HepG2 (cell line): Measurements from ENCODE around the gene DUSP12. TPM values are rescaled to one million over a fixed set of nuclear protein-coding genes. Genes with fewer than 3 reads are reported as not detected.

Experiments
- ATAC-seq: fragments of 200-7000 bp; cut with Tn5 transposase; 3 replicates; pipeline ENCODE4 v1.9.1; 2020; ENCODE audit warnings: mild to moderate bottlenecking, moderate library complexity
- BruUV-seq: library from RNA; stranded (reverse); fragments of 400-500 nt; replicated peaks from 2 replicates; lab custom pipeline; 2021; lab: Mats Ljungman, UMichigan
- CTCF ChIA-PET: fragments of 300-600 bp; formaldehyde crosslinking; extraction: SDS; loops from one replicate; lab custom pipeline; 2021; ENCODE audit warnings: low total read pairs, inconsistent platforms, low intra/inter-chr PET ratio; lab: Yijun Ruan, JAX
- POLR2A ChIA-PET: fragments of 350-600 bp; sonication (Branson Sonifier 250); formaldehyde crosslinking; loops from one replicate; lab custom pipeline; 2020; ENCODE audit warnings: antibody characterized with exemption, inconsistent platforms; lab: Yijun Ruan, JAX
- DNase-seq: peaks from one replicate; pipeline ENCODE4 v3.0.0-alpha.2; 2015; ENCODE audit warnings: low spot score
- FAIRE-seq: peaks from 3 replicates; lab custom pipeline; 2011; peaks lifted over from hg19 to GRCh38; lab: Jason Lieb, UNC
- H2AFZ ChIP-seq: one replicate; pipeline ENCODE4 v1.6.1; 2011; ENCODE audit warnings: low read length, inconsistent platforms
- H3K27ac ChIP-seq: fragments of 300-600 bp; 3 replicates; pipeline ENCODE4 v1.8.0; 2011; ENCODE audit warnings: mixed run types, mild to moderate bottlenecking, mixed read lengths, low read length, inconsistent platforms; ENCODE audit not compliant: insufficient read depth; ENCODE audit errors: extremely low read length
- H3K27me3 ChIP-seq, 2 experiments: fragments of 200-600 bp in 1 of 2; 2 replicates in 1 of 2; 3 replicates in 1 of 2; pipeline versions ENCODE4 v1.6.0 to v1.8.0; 2011; ENCODE audit warnings: low read length in 2 of 2, mild to moderate bottlenecking in 2 of 2, moderate library complexity in 2 of 2, inconsistent platforms in 1 of 2; ENCODE audit not compliant: insufficient read depth in 2 of 2, control insufficient read depth in 1 of 2
- H3K36me3 ChIP-seq, 2 experiments: fragments of 200-600 bp in 1 of 2; replicated peaks in 1 of 2; 2 replicates in 1 of 2; 3 replicates in 1 of 2; pipeline versions ENCODE4 v1.5.1 to v1.8.0; 2011; ENCODE audit warnings: low read length in 2 of 2, inconsistent platforms in 1 of 2; ENCODE audit not compliant: insufficient read depth in 2 of 2, control insufficient read depth in 1 of 2
- H3K4me1 ChIP-seq: 2 replicates; pipeline ENCODE4 v1.5.1; 2012; ENCODE audit warnings: low read length, inconsistent platforms; ENCODE audit not compliant: insufficient read depth
- H3K4me2 ChIP-seq: 2 replicates; pipeline ENCODE4 v1.6.0; 2011; ENCODE audit warnings: low read depth, low read length, inconsistent platforms
- H3K4me3 ChIP-seq, 3 experiments: fragments of 200-600 bp in 1 of 3; sonication (generic), shearing (Covaris generic) in 1 of 3; replicated peaks in 1 of 3; 2 replicates each; pipeline ENCODE4 v1.5.1; 2011 to 2016; ENCODE audit warnings: low read length in 3 of 3, inconsistent platforms in 2 of 3, low read depth in 2 of 3, mild to moderate bottlenecking in 2 of 3, control low read depth in 1 of 3, mixed read lengths in 1 of 3; ENCODE audit not compliant: insufficient read depth in 1 of 3
- H3K79me2 ChIP-seq: one replicate; pipeline ENCODE4 v1.6.1; 2011; ENCODE audit warnings: low read length, inconsistent platforms; ENCODE audit not compliant: insufficient read depth
- H3K9ac ChIP-seq: 2 replicates; pipeline ENCODE4 v1.6.0; 2011; ENCODE audit warnings: mild to moderate bottlenecking, low read depth, low read length, inconsistent platforms; ENCODE audit not compliant: insufficient read depth
- H3K9me3 ChIP-seq: 2 replicates; pipeline ENCODE4 v1.5.1; 2012; ENCODE audit warnings: mild to moderate bottlenecking, low read length
- H4K20me1 ChIP-seq: 2 replicates; pipeline ENCODE4 v1.6.0; 2011; ENCODE audit warnings: inconsistent platforms, mild to moderate bottlenecking, low read length, moderate library complexity; ENCODE audit not compliant: insufficient read depth
- NFIB ChIP-seq: sonication (generic); formaldehyde crosslinking; IDR thresholded peaks from 2 replicates; pipeline ENCODE4 v1.9.0; 2021; ENCODE audit warnings: missing genetic modification reagents, mild to moderate bottlenecking, borderline replicate concordance
- PCBP2 ChIP-seq: fragments of 200-400 bp; formaldehyde crosslinking; optimal IDR thresholded peaks from 2 replicates; pipeline ENCODE3; 2018; ENCODE audit warnings: low read length, low read depth; ENCODE audit not compliant: poor library complexity, severe bottlenecking
- ZNF329 ChIP-seq: sonication (generic); formaldehyde crosslinking; IDR thresholded peaks from 2 replicates; pipeline ENCODE4 v1.9.0; 2021; ENCODE audit warnings: low read depth, mild to moderate bottlenecking, missing genetic modification reagents
- ZNF543 ChIP-seq: sonication (generic); formaldehyde crosslinking; IDR thresholded peaks from 2 replicates; pipeline ENCODE4 v1.4.0; 2020; ENCODE audit warnings: mild to moderate bottlenecking, missing genetic modification reagents
- WGBS: methylation state at CpG from one replicate; pipeline ENCODE4 v1.1.6; 2017; ENCODE audit warnings: low lambda C conversion rate; 5-methylcytosine and 5-hydroxymethylcytosine counted together
- in situ Hi-C: cut with HindIII; loops from 2 replicates; pipeline ENCODE4 v1.10.0; 2017; ENCODE audit warnings: low pct_unique_long_range_greater_than_20kb; ENCODE audit not compliant: extremely low pct_ligation_motif_present
- intact Hi-C: fragments of 100-400 bp; cut with micrococcal nuclease; formaldehyde crosslinking; loops from one replicate; pipeline ENCODE4 v1.10.0; 2022; ENCODE audit not compliant: unreplicated experiment
- polyA plus RNA-seq, 8 experiments: library from polyadenylated mRNA; depleted of rRNA in 3 of 8; stranded (reverse) in 7 of 8; unstranded in 1 of 8; fragments of >200 nt; fragmentation: Illumina TruSeq in 4 of 8; extraction: Trizol in 4 of 8; gene quantifications; 2 replicates each; pipeline versions ENCODE4 v1.2.1 to v1.2.3, GENCODE V29; 2011 to 2016; ENCODE audit warnings: low read depth in 4 of 8, missing spikeins in 1 of 8, mixed read lengths in 1 of 8; ENCODE audit not compliant: insufficient read depth in 1 of 8
- total RNA-seq, 5 experiments: library from RNA; depleted of rRNA; stranded (reverse); fragments of >200 nt; fragmentation: Illumina TruSeq; extraction: Trizol; gene quantifications; 2 replicates each; pipeline ENCODE4 v1.2.3, GENCODE V29; 2016; ENCODE audit warnings: low read depth in 1 of 5
- TF ChIP-seq, protein P1 (sequence below): fragments of 450-650 bp; IDR thresholded peaks from 2 replicates; pipeline ENCODE4 v1.6.1; 2017; ENCODE audit warnings: mild to moderate bottlenecking

The DUSP12 gene
- total and polyA plus RNA-seq, 2 of the 13 experiments (the other 11 are each of a cell fraction or from before 2014, with no cell fraction given), result 36.7 to 37.1 TPM

DNA sequence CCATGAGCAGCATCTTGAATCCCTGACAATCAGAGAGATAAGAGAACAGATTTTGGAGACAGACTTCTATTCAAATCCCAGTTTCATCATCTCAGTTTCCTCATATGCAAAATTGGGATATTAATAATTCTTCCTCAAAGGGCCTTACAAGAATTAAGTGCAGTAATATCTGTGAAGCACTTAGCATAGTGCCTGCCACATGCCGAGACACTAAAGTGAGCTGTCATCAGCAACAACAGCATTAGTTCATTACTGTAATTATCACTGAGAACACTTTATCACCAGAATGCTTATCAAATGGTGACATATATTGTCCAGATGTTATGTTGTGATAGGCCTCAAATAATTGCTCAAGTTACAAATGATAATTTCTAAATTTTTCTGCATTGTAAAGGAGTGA lies 29.2 kb upstream of the DUSP12 start:
- H3K9ac ChIP-seq, result no peak overlapping the region
- WGBS, result 65% methylated on average over 1 of the region's 1 CpG
- H3K36me3 ChIP-seq, result no peaks in the 10 kb centered on the region
- in situ Hi-C loops, result no loop called here
- no peaks in the 10 kb centered on the region for H4K20me1 ChIP-seq
- peaks cover 3 to 19% of the 10 kb centered on the region in 2 experiments; a peak in 4 of 5 replicates for H3K27me3 ChIP-seq
- H3K79me2 ChIP-seq, result no peaks in the 10 kb centered on the region
- peaks cover 1% of the 10 kb centered on the region for H3K4me1 ChIP-seq
- TF ChIP-seq, protein P1, sequence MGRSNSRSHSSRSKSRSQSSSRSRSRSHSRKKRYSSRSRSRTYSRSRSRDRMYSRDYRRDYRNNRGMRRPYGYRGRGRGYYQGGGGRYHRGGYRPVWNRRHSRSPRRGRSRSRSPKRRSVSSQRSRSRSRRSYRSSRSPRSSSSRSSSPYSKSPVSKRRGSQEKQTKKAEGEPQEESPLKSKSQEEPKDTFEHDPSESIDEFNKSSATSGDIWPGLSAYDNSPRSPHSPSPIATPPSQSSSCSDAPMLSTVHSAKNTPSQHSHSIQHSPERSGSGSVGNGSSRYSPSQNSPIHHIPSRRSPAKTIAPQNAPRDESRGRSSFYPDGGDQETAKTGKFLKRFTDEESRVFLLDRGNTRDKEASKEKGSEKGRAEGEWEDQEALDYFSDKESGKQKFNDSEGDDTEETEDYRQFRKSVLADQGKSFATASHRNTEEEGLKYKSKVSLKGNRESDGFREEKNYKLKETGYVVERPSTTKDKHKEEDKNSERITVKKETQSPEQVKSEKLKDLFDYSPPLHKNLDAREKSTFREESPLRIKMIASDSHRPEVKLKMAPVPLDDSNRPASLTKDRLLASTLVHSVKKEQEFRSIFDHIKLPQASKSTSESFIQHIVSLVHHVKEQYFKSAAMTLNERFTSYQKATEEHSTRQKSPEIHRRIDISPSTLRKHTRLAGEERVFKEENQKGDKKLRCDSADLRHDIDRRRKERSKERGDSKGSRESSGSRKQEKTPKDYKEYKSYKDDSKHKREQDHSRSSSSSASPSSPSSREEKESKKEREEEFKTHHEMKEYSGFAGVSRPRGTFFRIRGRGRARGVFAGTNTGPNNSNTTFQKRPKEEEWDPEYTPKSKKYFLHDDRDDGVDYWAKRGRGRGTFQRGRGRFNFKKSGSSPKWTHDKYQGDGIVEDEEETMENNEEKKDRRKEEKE, result no peak
- TF ChIP-seq ZNF329 (CRISPR knock-in tag) (no peak), NFIB (CRISPR knock-in tag) (no peak), ZNF543 (no peak), PCBP2 (no peak)
- POLR2A ChIA-PET, result no interaction called here
- intact Hi-C loops, result no loop called here
- CTCF ChIA-PET, result no interaction called here
- no peak for FAIRE-seq
- no peaks in the 10 kb centered on the region for H3K9me3 ChIP-seq
- ATAC-seq, result no peak
- no peak overlapping the region for H3K27ac ChIP-seq
- no TSS peak for BruUV-seq
- H3K4me3 ChIP-seq, result no peak overlapping the region
- H2AFZ ChIP-seq, result no peak overlapping the region
- H3K4me2 ChIP-seq, result no peak overlapping the region
- DNase-seq, result no peak
